NB4 (cell line): Measurements from ENCODE around the gene CCDC194.

Experiments
- TF ChIP-seq, protein P1 (sequence below): IDR thresholded peaks from one replicate; pipeline ENCODE4 v1.5.1; 2012; ENCODE audit warnings: low read depth, low read length
- TF ChIP-seq, protein P2 (sequence below): IDR thresholded peaks from 2 replicates; pipeline ENCODE4 v1.6.1; 2011; ENCODE audit warnings: low read depth, low read length

DNA sequence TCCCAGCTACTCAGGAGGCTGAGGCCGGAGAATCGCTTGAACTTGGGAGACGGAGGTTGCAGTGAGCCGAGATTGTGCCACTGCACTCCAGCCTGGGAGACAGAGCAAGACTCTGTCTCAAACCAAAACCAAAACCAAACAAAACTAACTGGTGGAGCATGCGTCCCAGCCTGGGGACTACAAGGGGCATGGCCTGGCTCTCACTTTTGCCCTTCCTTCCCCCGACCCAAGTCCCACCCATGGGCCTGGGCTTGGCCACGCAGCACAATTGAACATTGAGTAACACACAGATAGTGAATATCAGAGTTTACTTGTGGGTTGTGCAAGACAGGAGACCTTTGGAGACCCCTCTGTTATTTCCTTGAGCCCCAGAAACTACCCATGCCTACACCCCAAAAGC, 41.2 kb upstream of the CCDC194 start:
- TF ChIP-seq, protein P1, sequence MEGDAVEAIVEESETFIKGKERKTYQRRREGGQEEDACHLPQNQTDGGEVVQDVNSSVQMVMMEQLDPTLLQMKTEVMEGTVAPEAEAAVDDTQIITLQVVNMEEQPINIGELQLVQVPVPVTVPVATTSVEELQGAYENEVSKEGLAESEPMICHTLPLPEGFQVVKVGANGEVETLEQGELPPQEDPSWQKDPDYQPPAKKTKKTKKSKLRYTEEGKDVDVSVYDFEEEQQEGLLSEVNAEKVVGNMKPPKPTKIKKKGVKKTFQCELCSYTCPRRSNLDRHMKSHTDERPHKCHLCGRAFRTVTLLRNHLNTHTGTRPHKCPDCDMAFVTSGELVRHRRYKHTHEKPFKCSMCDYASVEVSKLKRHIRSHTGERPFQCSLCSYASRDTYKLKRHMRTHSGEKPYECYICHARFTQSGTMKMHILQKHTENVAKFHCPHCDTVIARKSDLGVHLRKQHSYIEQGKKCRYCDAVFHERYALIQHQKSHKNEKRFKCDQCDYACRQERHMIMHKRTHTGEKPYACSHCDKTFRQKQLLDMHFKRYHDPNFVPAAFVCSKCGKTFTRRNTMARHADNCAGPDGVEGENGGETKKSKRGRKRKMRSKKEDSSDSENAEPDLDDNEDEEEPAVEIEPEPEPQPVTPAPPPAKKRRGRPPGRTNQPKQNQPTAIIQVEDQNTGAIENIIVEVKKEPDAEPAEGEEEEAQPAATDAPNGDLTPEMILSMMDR: no peak
- TF ChIP-seq, protein P2, sequence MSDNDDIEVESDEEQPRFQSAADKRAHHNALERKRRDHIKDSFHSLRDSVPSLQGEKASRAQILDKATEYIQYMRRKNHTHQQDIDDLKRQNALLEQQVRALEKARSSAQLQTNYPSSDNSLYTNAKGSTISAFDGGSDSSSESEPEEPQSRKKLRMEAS: no peak
